H9 (cell line): ENCODE data around the gene SLC25A53. TPM values are rescaled to one million over a fixed set of nuclear protein-coding genes. Genes with fewer than 3 reads are reported as not detected.

ENCODE experiments used
- DNase-seq: peaks from one replicate; pipeline ENCODE4 v3.0.0-alpha.2; 2017
- H2AFZ ChIP-seq: one replicate; pipeline ENCODE4 v1.6.1; 2013; ENCODE audit warnings: mild to moderate bottlenecking, low read length, control low read depth, moderate library complexity
- H2AK5ac ChIP-seq: 2 replicates; pipeline ENCODE4 v1.6.1; 2013; ENCODE audit warnings: low read length, control low read depth, mixed read lengths; ENCODE audit not compliant: insufficient read length
- H2BK120ac ChIP-seq: one replicate; pipeline ENCODE4 v1.6.1; 2013; ENCODE audit warnings: low read depth, mild to moderate bottlenecking, low read length, control low read depth, inconsistent platforms; ENCODE audit not compliant: poor library complexity, severe bottlenecking
- H2BK12ac ChIP-seq: 2 replicates; pipeline ENCODE4 v1.6.1; 2013; ENCODE audit warnings: low read length, control low read depth, mixed read lengths, low read depth; ENCODE audit not compliant: insufficient read length
- H2BK15ac ChIP-seq: 2 replicates; pipeline ENCODE4 v1.6.1; 2013; ENCODE audit warnings: low read depth, low read length, control low read depth
- H2BK20ac ChIP-seq: one replicate; pipeline ENCODE4 v1.6.1; 2013; ENCODE audit warnings: low read depth, mild to moderate bottlenecking, low read length, control low read depth, inconsistent platforms; ENCODE audit not compliant: poor library complexity, severe bottlenecking
- H2BK5ac ChIP-seq: 2 replicates; pipeline ENCODE4 v1.6.1; 2013; ENCODE audit warnings: low read length, control low read depth, mixed read lengths; ENCODE audit not compliant: insufficient read length
- H3K14ac ChIP-seq: 2 replicates; pipeline ENCODE4 v1.6.1; 2013; ENCODE audit warnings: low read length, control low read depth; ENCODE audit not compliant: insufficient read depth
- H3K18ac ChIP-seq: 2 replicates; pipeline ENCODE4 v1.6.1; 2013; ENCODE audit warnings: low read depth, mild to moderate bottlenecking, mixed read lengths, low read length, control low read depth; ENCODE audit not compliant: insufficient read length
- H3K23ac ChIP-seq: 2 replicates; pipeline ENCODE4 v1.6.1; 2013; ENCODE audit warnings: low read length, control low read depth, mixed read lengths, low read depth; ENCODE audit not compliant: insufficient read length
- H3K23me2 ChIP-seq: 2 replicates; pipeline ENCODE4 v1.6.1; 2013; ENCODE audit warnings: low read depth, mild to moderate bottlenecking, mixed read lengths, low read length, control low read depth; ENCODE audit not compliant: insufficient read length, poor library complexity, severe bottlenecking
- H3K27ac ChIP-seq: 2 replicates; pipeline ENCODE4 v1.5.1; 2013; ENCODE audit warnings: low read length, control low read depth, mixed read lengths, low read depth; ENCODE audit not compliant: insufficient read length
- H3K27me3 ChIP-seq: 2 replicates; pipeline ENCODE4 v1.6.1; 2013; ENCODE audit warnings: low read length, control low read depth, inconsistent platforms; ENCODE audit not compliant: insufficient read depth
- H3K4ac ChIP-seq: 2 replicates; pipeline ENCODE4 v1.6.1; 2013; ENCODE audit warnings: low read depth, mild to moderate bottlenecking, control low read depth, inconsistent platforms, low read length, moderate library complexity
- H3K4me1 ChIP-seq: 2 replicates; pipeline ENCODE4 v1.6.1; 2013; ENCODE audit warnings: low read length, control low read depth, inconsistent platforms; ENCODE audit not compliant: insufficient read depth
- H3K4me2 ChIP-seq: 2 replicates; pipeline ENCODE4 v1.6.1; 2013; ENCODE audit warnings: low read length, control low read depth, mixed read lengths; ENCODE audit not compliant: insufficient read length, insufficient read depth
- H3K56ac ChIP-seq: 2 replicates; pipeline ENCODE4 v1.6.1; 2013; ENCODE audit warnings: low read depth, mild to moderate bottlenecking, mixed read lengths, low read length, control low read depth; ENCODE audit not compliant: insufficient read length
- H3K79me1 ChIP-seq: 2 replicates; pipeline ENCODE4 v1.6.1; 2013; ENCODE audit warnings: low read depth, mild to moderate bottlenecking, moderate library complexity, low read length, control low read depth, inconsistent platforms; ENCODE audit not compliant: insufficient read depth, poor library complexity, severe bottlenecking
- H3K79me2 ChIP-seq: 2 replicates; pipeline ENCODE4 v1.6.1; 2013; ENCODE audit warnings: low read length, control low read depth, inconsistent platforms; ENCODE audit not compliant: insufficient read depth
- H3K9ac ChIP-seq: 2 replicates; pipeline ENCODE4 v1.6.1; 2013; ENCODE audit warnings: low read length, control low read depth, mixed read lengths; ENCODE audit not compliant: insufficient read length; ENCODE audit errors: extremely low read depth
- H3K9me3 ChIP-seq: one replicate; pipeline ENCODE4 v1.6.1; 2013; ENCODE audit warnings: low read depth, low read length, inconsistent platforms; ENCODE audit not compliant: control insufficient read depth
- H3T11ph ChIP-seq: one replicate; pipeline ENCODE4 v1.6.1; 2013; ENCODE audit warnings: mild to moderate bottlenecking, low read length, control low read depth, inconsistent platforms
- H4K20me1 ChIP-seq: one replicate; pipeline ENCODE4 v1.6.1; 2013; ENCODE audit not compliant: control insufficient read depth, insufficient read length, insufficient read depth
- H4K5ac ChIP-seq: 2 replicates; pipeline ENCODE4 v1.6.1; 2013; ENCODE audit warnings: low read depth, mild to moderate bottlenecking, mixed read lengths, low read length, control low read depth; ENCODE audit not compliant: insufficient read length
- H4K8ac ChIP-seq: replicated peaks from 2 replicates; pipeline ENCODE4 v1.6.1; 2013; ENCODE audit warnings: low read length, control low read depth, mixed read lengths, low read depth; ENCODE audit not compliant: insufficient read length
- H4K91ac ChIP-seq: 2 replicates; pipeline ENCODE4 v1.6.1; 2013; ENCODE audit warnings: low read depth, mild to moderate bottlenecking, moderate library complexity, mixed read lengths, low read length, control low read depth; ENCODE audit not compliant: insufficient read length
- H3K27ac Mint-ChIP-seq, 3 experiments: 2 replicates in 2 of 3; 3 replicates in 1 of 3; pipeline ENCODE4 v1.8.0; 2020 to 2021; ENCODE audit warnings: mixed read lengths in 3 of 3, mild to moderate bottlenecking in 1 of 3, moderate library complexity in 1 of 3
- H3K27me3 Mint-ChIP-seq: 2 replicates; pipeline ENCODE4 v1.8.0; 2021; ENCODE audit warnings: low read depth, mild to moderate bottlenecking, moderate library complexity, mixed read lengths
- H3K36me3 Mint-ChIP-seq, 3 experiments: 2 replicates in 2 of 3; 3 replicates in 1 of 3; pipeline ENCODE4 v1.8.0; 2020 to 2021; ENCODE audit warnings: low read depth in 3 of 3, mixed read lengths in 3 of 3; ENCODE audit not compliant: insufficient read depth in 1 of 3
- H3K4me1 Mint-ChIP-seq, 2 experiments: 2 replicates each; pipeline ENCODE4 v1.8.0; 2020; ENCODE audit warnings: mixed read lengths in 2 of 2
- H3K4me3 Mint-ChIP-seq, 2 experiments: 2 replicates in 1 of 2; 3 replicates in 1 of 2; pipeline ENCODE4 v1.8.0; 2020 to 2021; ENCODE audit warnings: mild to moderate bottlenecking in 2 of 2, mixed read lengths in 2 of 2, moderate library complexity in 1 of 2
- H3K9me3 Mint-ChIP-seq, 2 experiments: 2 replicates in 1 of 2; 3 replicates in 1 of 2; pipeline ENCODE4 v1.8.0; 2020; ENCODE audit warnings: mild to moderate bottlenecking in 2 of 2, mixed read lengths in 2 of 2, moderate library complexity in 1 of 2
- WGBS: extraction: QIAGEN DNeasy Blood & Tissue Kit; methylation state at CpG from one replicate; pipeline ENCODE4 v1.1.7; 2013; ENCODE audit warnings: missing lambda C conversion rate, low lambda C conversion rate, mixed read lengths; ENCODE audit not compliant: insufficient read length; ENCODE audit errors: extremely low coverage; 5-methylcytosine and 5-hydroxymethylcytosine counted together
- total RNA-seq: library from RNA; stranded (reverse); gene quantifications from 2 replicates; pipeline ENCODE4 v1.2.1, GENCODE V29; 2021
- TF ChIP-seq, protein P1 (sequence below): fragments of 200-600 bp; sonication (generic); conservative IDR thresholded peaks from 3 replicates; pipeline ENCODE4 v1.8.0; 2021; ENCODE audit warnings: antibody characterized with exemption, mild to moderate bottlenecking

The SLC25A53 gene
- total RNA-seq, 1 experiment from 2014 or later = 1.6 TPM

GRCh38 chrX:104172788-104173187 is 16.0 kb upstream of the SLC25A53 start:
- DNase-seq = no peak
- Histone ChIP-seq H3K18ac (no peak overlapping the region), H2BK120ac (no peak overlapping the region), H2AFZ (no peak overlapping the region), H3T11ph (no peak overlapping the region), H3K79me1 (no peaks in the 10 kb centered on the region), H2AK5ac (no peak overlapping the region), H2BK5ac (no peak overlapping the region), H2BK15ac (no peak overlapping the region), H3K79me2 (no peaks in the 10 kb centered on the region; the same call in 1 of the 2 replicates), H4K91ac (no peak overlapping the region), H2BK12ac (no peak overlapping the region), H3K4me2 (no peak overlapping the region), H3K9me3 (peaks cover 6% of the 10 kb centered on the region), H3K9ac (no peak overlapping the region), H3K4ac (no peak overlapping the region), H3K27me3 (no peaks in the 10 kb centered on the region), H3K23me2 (no peaks in the 10 kb centered on the region), H4K8ac (no peak overlapping the region), H3K27ac (no peak overlapping the region), H3K4me1 (no peaks in the 10 kb centered on the region), H2BK20ac (no peak overlapping the region), H3K23ac (no peak overlapping the region), H4K5ac (no peak overlapping the region), H3K56ac (no peak overlapping the region), H4K20me1 (no peaks in the 10 kb centered on the region), H3K14ac (no peak overlapping the region)
- H3K27me3 Mint-ChIP-seq = no peaks in the 10 kb centered on the region
- H3K9me3 Mint-ChIP-seq = peaks cover 0 to 45% of the 10 kb centered on the region in 2 experiments; a peak in 2 of 5 replicates
- peaks cover 0 to 3% of the 10 kb centered on the region in 2 experiments; a peak in 3 of 4 replicates for H3K4me1 Mint-ChIP-seq
- no CpG with 5 or more reads among the region's 2 CpGs for WGBS
- no peak overlapping the region for H3K4me3 Mint-ChIP-seq
- no peak overlapping the region for H3K27ac Mint-ChIP-seq
- H3K36me3 Mint-ChIP-seq = peaks cover 11 to 23% (median 15%) of the 10 kb centered on the region in 3 experiments; a peak in 6 of 7 replicates
- TF ChIP-seq, protein P1, sequence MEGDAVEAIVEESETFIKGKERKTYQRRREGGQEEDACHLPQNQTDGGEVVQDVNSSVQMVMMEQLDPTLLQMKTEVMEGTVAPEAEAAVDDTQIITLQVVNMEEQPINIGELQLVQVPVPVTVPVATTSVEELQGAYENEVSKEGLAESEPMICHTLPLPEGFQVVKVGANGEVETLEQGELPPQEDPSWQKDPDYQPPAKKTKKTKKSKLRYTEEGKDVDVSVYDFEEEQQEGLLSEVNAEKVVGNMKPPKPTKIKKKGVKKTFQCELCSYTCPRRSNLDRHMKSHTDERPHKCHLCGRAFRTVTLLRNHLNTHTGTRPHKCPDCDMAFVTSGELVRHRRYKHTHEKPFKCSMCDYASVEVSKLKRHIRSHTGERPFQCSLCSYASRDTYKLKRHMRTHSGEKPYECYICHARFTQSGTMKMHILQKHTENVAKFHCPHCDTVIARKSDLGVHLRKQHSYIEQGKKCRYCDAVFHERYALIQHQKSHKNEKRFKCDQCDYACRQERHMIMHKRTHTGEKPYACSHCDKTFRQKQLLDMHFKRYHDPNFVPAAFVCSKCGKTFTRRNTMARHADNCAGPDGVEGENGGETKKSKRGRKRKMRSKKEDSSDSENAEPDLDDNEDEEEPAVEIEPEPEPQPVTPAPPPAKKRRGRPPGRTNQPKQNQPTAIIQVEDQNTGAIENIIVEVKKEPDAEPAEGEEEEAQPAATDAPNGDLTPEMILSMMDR = no peak
